HL-60 (cell line): Measurements from ENCODE around the gene DDX42.

Source experiments
- DNase-seq, 2 experiments: peaks; one replicate each; pipeline ENCODE4 v3.0.0-alpha.2; 2010 to 2020; ENCODE audit warnings: low read depth in 1 of 2, low spot score in 1 of 2
- H3K27ac ChIP-seq: fragments of 250-450 bp; sonication (Bioruptor Pico); replicated peaks from 2 replicates; pipeline ENCODE4 v1.5.1; 2020; ENCODE audit warnings: mild to moderate bottlenecking, moderate library complexity
- H3K27me3 ChIP-seq: fragments of 250-450 bp; sonication (Bioruptor Pico); 2 replicates; pipeline ENCODE4 v1.5.1; 2021; ENCODE audit warnings: mild to moderate bottlenecking, moderate library complexity; ENCODE audit not compliant: insufficient read depth, poor library complexity, severe bottlenecking
- H3K4me3 ChIP-seq: replicated peaks from 2 replicates; pipeline ENCODE4 v1.5.1; 2011; ENCODE audit warnings: mild to moderate bottlenecking, control low read depth, low read length; ENCODE audit not compliant: insufficient read depth
- GABPA ChIP-seq: IDR thresholded peaks from 2 replicates; pipeline ENCODE4 v1.6.1; 2012; ENCODE audit warnings: low read depth
- POLR2AphosphoS5 ChIP-seq: IDR thresholded peaks from 2 replicates; pipeline ENCODE4 v1.6.1; 2012; ENCODE audit warnings: low read depth
- SPI1 ChIP-seq: IDR thresholded peaks from 2 replicates; pipeline ENCODE4 v1.6.1; 2012; ENCODE audit warnings: low read depth, mild to moderate bottlenecking, borderline replicate concordance
- TF ChIP-seq, protein P1 (sequence below): IDR thresholded peaks from one replicate; pipeline ENCODE4 v1.5.1; 2011; ENCODE audit warnings: low read length, control low read depth, inconsistent platforms; ENCODE audit not compliant: insufficient read depth
- TF ChIP-seq, protein P2 (sequence below): IDR thresholded peaks from 2 replicates; pipeline ENCODE4 v1.6.1; 2012; ENCODE audit warnings: low read depth; ENCODE audit not compliant: insufficient replicate concordance

The DDX42 gene

DNA sequence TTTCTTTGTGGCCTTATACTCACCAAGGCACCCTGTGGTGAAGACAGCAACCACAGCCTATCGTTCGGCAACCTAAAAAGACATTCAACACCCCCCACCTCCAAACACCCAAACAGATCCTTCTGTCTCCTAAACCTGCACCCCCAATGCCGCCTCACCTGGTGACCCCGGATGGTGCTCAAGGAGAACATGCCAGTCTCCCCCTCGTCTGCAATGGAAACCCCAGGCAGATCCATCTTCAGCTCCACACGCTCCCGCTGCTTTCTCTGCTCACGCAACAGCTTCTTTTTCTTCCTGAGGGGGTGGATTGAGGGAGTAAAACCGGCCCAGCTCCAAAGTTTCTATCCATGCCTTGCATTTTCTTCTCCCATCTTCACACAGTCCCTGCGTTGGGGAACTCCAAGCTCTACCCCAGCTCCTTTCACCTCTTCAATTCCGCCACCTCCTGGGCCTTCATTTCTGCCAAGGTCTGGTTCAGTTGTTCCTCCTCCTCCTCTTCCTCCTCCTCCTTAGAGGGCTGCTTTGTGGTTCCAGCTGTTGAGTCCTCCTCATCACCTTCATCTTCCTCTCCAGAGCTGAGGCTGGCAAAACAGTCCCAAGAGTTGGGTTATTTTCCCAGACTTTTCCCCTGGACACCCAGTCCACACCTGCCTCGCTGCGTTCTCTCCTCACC is 49.8 kb downstream of the DDX42 start:
- TF ChIP-seq, protein P1, sequence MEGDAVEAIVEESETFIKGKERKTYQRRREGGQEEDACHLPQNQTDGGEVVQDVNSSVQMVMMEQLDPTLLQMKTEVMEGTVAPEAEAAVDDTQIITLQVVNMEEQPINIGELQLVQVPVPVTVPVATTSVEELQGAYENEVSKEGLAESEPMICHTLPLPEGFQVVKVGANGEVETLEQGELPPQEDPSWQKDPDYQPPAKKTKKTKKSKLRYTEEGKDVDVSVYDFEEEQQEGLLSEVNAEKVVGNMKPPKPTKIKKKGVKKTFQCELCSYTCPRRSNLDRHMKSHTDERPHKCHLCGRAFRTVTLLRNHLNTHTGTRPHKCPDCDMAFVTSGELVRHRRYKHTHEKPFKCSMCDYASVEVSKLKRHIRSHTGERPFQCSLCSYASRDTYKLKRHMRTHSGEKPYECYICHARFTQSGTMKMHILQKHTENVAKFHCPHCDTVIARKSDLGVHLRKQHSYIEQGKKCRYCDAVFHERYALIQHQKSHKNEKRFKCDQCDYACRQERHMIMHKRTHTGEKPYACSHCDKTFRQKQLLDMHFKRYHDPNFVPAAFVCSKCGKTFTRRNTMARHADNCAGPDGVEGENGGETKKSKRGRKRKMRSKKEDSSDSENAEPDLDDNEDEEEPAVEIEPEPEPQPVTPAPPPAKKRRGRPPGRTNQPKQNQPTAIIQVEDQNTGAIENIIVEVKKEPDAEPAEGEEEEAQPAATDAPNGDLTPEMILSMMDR: no peak
- TF ChIP-seq SPI1: no peak
- no peak for TF ChIP-seq POLR2AphosphoS5
- TF ChIP-seq GABPA: no peak
- TF ChIP-seq, protein P2, sequence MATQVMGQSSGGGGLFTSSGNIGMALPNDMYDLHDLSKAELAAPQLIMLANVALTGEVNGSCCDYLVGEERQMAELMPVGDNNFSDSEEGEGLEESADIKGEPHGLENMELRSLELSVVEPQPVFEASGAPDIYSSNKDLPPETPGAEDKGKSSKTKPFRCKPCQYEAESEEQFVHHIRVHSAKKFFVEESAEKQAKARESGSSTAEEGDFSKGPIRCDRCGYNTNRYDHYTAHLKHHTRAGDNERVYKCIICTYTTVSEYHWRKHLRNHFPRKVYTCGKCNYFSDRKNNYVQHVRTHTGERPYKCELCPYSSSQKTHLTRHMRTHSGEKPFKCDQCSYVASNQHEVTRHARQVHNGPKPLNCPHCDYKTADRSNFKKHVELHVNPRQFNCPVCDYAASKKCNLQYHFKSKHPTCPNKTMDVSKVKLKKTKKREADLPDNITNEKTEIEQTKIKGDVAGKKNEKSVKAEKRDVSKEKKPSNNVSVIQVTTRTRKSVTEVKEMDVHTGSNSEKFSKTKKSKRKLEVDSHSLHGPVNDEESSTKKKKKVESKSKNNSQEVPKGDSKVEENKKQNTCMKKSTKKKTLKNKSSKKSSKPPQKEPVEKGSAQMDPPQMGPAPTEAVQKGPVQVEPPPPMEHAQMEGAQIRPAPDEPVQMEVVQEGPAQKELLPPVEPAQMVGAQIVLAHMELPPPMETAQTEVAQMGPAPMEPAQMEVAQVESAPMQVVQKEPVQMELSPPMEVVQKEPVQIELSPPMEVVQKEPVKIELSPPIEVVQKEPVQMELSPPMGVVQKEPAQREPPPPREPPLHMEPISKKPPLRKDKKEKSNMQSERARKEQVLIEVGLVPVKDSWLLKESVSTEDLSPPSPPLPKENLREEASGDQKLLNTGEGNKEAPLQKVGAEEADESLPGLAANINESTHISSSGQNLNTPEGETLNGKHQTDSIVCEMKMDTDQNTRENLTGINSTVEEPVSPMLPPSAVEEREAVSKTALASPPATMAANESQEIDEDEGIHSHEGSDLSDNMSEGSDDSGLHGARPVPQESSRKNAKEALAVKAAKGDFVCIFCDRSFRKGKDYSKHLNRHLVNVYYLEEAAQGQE: no peak
- no peak overlapping the region for H3K4me3 ChIP-seq
- no peaks in the 10 kb centered on the region for H3K27me3 ChIP-seq
- no peak for DNase-seq
- no peak overlapping the region for H3K27ac ChIP-seq

DNA sequence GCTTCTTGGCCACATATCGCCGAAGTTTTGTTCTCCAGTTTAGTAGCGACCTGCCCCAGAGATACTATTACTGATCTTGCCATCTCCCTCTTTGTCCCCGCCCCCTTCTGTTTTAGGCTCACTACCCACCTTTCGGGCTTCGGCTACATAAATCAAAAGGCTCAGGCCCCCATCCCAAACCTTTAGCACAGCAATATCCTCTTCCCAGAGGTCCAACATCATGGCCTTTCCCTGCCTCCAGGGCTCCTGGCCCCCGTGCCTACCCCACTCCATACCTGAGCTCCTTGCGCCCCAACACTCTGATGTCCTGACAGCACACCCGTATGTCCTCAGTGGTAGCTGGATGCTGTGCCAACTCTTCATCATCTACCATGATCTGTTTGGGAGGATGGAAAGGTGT is 50.4 kb downstream of the DDX42 start:
- H3K27me3 ChIP-seq: no peaks in the 10 kb centered on the region
- no peak overlapping the region for H3K27ac ChIP-seq
- no peak overlapping the region for H3K4me3 ChIP-seq
- TF ChIP-seq, protein P1: no peak
- TF ChIP-seq SPI1 (no peak), POLR2AphosphoS5 (no peak), GABPA (no peak)
- TF ChIP-seq, protein P2: no peak
- no peak for DNase-seq

DNA sequence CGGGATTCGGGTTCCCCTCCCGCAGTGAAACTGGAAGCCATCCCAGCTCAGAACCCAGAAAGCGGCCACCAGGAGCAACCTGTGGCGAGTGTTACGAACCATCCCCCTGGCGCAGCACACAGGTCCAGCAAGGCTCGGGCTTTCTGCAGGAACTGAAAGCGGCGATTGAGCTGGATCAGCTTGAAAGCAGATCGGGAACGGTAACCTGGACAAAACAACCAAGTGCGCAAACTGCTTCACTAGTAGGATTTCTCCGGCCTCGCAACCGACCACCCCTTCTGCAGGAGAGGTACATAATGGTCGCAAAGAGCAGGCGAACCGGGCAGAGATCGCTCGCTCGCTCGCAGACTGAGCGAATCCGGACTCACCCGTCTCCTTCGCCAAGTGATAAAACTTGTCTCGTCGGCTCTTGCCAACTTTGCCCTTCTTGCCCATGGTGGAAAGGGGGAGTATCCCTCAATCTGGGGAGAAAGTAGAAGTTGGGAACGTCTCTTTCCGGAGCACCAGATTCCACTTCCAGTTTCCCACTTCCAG is 52.6 kb downstream of the DDX42 start:
- Histone ChIP-seq H3K27ac (peak overlapping the region; percentile 98), H3K4me3 (peak overlapping the region; percentile 91), H3K27me3 (no peaks in the 10 kb centered on the region)
- TF ChIP-seq SPI1: no peak
- TF ChIP-seq, protein P2: no peak
- TF ChIP-seq POLR2AphosphoS5: no peak
- TF ChIP-seq, protein P1: no peak
- no peak for TF ChIP-seq GABPA
- DNase-seq: no peak
